ENCODE measurements around the gene YTHDF1. TPM values are rescaled to one million over a fixed set of nuclear protein-coding genes. Genes with fewer than 3 reads are reported as not detected.

YTHDF1 gene
- total RNA-seq, 1 experiment from 2014 or later: 93.4 TPM

DNA sequence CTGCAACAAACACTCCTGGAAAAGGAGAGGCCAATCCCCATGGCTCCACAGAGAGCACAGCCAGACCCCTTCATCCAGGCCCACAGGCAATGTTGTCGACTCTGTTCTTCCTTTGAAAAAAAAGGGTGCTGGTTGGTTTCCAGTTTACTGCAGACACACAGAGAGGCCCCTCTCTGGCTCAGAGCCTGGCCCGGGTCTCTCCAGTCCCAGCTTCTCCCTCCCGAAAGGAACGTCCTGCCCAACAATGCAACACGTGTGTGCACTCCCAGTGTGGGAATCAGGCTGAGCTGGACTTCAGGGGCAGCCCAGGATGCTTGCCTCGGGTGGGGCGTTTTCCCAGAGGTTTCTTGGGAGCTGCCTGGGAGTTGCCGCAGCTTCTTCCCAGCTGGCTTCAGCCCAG, 42.9 kb upstream of the YTHDF1 start:
- Mint-ChIP-seq H3K4me1 (ENCODE audit: low read depth, unreplicated experiment) (no peaks in the 10 kb centered on the region), H3K27ac (ENCODE audit: unreplicated experiment) (no peak overlapping the region), H3K9me3 (ENCODE audit: low read depth, unreplicated experiment) (no peaks in the 10 kb centered on the region), H3K36me3 (ENCODE audit: insufficient read depth, unreplicated experiment) (no peaks in the 10 kb centered on the region), H3K4me3 (ENCODE audit: low read depth, unreplicated experiment) (no peak overlapping the region), H3K27me3 (ENCODE audit: unreplicated experiment) (peaks cover 97% of the 10 kb centered on the region)
- intact Hi-C loops (cut with micrococcal nuclease; ENCODE audit: unreplicated experiment): no loop called here
- DNase-seq: no peak
- no TSS peak for BruUV-seq (replicated peaks)
- TF ChIP-seq, protein P1, sequence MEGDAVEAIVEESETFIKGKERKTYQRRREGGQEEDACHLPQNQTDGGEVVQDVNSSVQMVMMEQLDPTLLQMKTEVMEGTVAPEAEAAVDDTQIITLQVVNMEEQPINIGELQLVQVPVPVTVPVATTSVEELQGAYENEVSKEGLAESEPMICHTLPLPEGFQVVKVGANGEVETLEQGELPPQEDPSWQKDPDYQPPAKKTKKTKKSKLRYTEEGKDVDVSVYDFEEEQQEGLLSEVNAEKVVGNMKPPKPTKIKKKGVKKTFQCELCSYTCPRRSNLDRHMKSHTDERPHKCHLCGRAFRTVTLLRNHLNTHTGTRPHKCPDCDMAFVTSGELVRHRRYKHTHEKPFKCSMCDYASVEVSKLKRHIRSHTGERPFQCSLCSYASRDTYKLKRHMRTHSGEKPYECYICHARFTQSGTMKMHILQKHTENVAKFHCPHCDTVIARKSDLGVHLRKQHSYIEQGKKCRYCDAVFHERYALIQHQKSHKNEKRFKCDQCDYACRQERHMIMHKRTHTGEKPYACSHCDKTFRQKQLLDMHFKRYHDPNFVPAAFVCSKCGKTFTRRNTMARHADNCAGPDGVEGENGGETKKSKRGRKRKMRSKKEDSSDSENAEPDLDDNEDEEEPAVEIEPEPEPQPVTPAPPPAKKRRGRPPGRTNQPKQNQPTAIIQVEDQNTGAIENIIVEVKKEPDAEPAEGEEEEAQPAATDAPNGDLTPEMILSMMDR (IDR thresholded peaks at IDR 0.05; ENCODE audit: unreplicated experiment): no peak
- CTCF ChIA-PET: no interaction called here

DNA sequence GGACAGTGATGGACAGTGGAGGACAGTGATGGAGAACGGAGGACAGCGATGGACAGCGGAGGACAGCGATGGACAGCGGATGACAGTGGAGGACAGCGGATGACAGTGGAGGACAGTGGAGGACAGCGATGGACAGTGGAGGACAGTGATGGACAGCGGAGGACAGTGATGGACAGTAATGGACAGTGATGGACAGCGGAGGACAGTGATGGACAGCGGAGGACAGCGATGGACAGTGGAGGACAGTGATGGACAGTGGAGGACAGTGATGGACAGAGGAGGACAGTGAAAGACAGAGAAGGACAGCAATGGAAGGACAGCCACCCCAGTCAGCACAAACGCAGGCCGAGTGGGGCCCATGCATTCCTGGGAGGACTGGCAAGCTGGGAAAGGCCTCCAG, 41.7 kb upstream of the YTHDF1 start:
- Mint-ChIP-seq H3K9me3 (ENCODE audit: low read depth, unreplicated experiment) (no peaks in the 10 kb centered on the region), H3K4me3 (ENCODE audit: low read depth, unreplicated experiment) (no peak overlapping the region), H3K27me3 (ENCODE audit: unreplicated experiment) (peaks cover 95% of the 10 kb centered on the region), H3K27ac (ENCODE audit: unreplicated experiment) (no peak overlapping the region), H3K4me1 (ENCODE audit: low read depth, unreplicated experiment) (no peaks in the 10 kb centered on the region), H3K36me3 (ENCODE audit: insufficient read depth, unreplicated experiment) (no peaks in the 10 kb centered on the region)
- DNase-seq: no peak
- BruUV-seq (replicated peaks): no TSS peak
- intact Hi-C loops (cut with micrococcal nuclease; ENCODE audit: unreplicated experiment): no loop called here
- CTCF ChIA-PET: no interaction called here
- TF ChIP-seq, protein P1 (IDR thresholded peaks at IDR 0.05; ENCODE audit: unreplicated experiment): no peak

DNA sequence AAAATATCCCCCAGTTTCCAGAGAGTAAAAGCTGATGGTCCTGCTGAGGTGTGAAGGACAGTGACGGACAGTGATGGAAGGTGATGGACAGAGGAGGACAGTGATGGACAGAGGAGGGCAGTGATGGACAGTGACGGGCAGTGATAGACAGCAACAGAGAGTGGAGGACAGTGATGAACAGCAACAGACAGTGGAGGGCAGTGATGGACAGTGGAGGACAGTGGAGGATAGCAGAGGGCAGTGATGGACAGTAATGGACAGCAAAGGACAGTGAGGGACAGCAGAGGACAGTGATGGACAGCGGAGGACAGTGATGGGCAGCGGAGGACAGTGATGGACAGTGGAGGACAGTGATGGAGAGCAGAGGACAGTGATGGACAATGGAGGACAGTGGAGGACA, 41.0 kb upstream of the YTHDF1 start:
- no TSS peak for BruUV-seq (replicated peaks)
- no peak overlapping the region for H3K4me3 Mint-ChIP-seq (ENCODE audit: low read depth, unreplicated experiment)
- peaks cover 95% of the 10 kb centered on the region for H3K27me3 Mint-ChIP-seq (ENCODE audit: unreplicated experiment)
- H3K27ac Mint-ChIP-seq (ENCODE audit: unreplicated experiment): no peak overlapping the region
- CTCF ChIA-PET: interaction anchor here (0.5 to 1.0 kb wide), 2 partner anchors 9 to 665 kb away, joined by 3 read pairs; no protein-coding TSS in a partner anchor
- no peak for DNase-seq
- intact Hi-C loops (cut with micrococcal nuclease; ENCODE audit: unreplicated experiment): no loop called here
- no peaks in the 10 kb centered on the region for H3K9me3 Mint-ChIP-seq (ENCODE audit: low read depth, unreplicated experiment)
- TF ChIP-seq, protein P1 (IDR thresholded peaks at IDR 0.05; ENCODE audit: unreplicated experiment): no peak
- H3K36me3 Mint-ChIP-seq (ENCODE audit: insufficient read depth, unreplicated experiment): no peaks in the 10 kb centered on the region
- H3K4me1 Mint-ChIP-seq (ENCODE audit: low read depth, unreplicated experiment): no peaks in the 10 kb centered on the region

DNA sequence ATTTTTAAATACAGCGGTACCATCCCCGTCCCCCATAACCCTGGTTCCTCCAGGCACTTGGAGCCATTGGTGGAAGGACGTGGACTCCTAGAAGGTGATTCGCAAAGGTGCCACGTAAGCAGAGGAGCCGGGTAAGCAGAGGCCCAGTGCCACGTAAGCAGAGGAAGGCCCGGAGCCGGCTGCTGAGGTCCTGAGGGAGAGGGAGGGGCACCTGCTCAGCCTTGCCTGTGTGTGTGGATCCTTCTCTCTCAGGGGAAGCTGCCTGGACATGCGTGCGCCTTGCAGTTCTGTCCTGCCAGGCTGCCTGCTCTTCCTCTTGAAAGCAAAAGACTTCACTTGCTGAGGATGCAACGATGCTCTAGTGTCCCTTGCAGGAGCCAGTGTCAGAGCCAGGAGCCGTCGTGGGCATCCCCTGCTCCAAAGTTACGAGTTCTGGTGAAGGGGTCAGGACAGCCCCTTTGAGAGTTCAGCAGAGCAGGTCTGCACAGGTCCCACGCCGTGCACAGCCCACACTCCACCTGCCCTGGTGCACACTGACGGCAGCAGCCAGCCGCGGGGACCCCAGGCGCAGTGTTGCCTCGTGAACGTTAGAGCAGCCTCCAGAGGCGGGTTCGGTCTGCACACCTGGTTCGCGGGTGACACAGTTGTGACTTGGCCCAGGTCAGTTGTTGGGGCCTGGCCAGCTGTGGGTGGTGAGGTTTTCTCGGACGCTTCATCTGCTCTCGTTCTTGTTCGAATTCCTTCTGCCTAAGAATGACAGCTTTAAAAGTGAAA, 40.2 kb upstream of the YTHDF1 start:
- H3K27me3 Mint-ChIP-seq (ENCODE audit: unreplicated experiment): peaks cover 95% of the 10 kb centered on the region
- CTCF ChIA-PET: interaction anchor here (0.5 to 1.0 kb wide), 2 partner anchors 8 to 666 kb away, joined by 3 read pairs; no protein-coding TSS in a partner anchor
- TF ChIP-seq, protein P1 (IDR thresholded peaks at IDR 0.05; ENCODE audit: unreplicated experiment): no peak

More for the DNA sequence above, 40.2 kb upstream of the YTHDF1 start:
- H3K4me3 Mint-ChIP-seq (ENCODE audit: low read depth, unreplicated experiment): no peak overlapping the region
- H3K27ac Mint-ChIP-seq (ENCODE audit: unreplicated experiment): no peak overlapping the region
- H3K9me3 Mint-ChIP-seq (ENCODE audit: low read depth, unreplicated experiment): no peaks in the 10 kb centered on the region
- H3K36me3 Mint-ChIP-seq (ENCODE audit: insufficient read depth, unreplicated experiment): no peaks in the 10 kb centered on the region
- no TSS peak for BruUV-seq (replicated peaks)
- no peaks in the 10 kb centered on the region for H3K4me1 Mint-ChIP-seq (ENCODE audit: low read depth, unreplicated experiment)
- intact Hi-C loops (cut with micrococcal nuclease; ENCODE audit: unreplicated experiment): no loop called here
- DNase-seq: no peak
